AG04450 (cell line): ENCODE measurements around the gene AGPAT2. TPM values are rescaled to one million over a fixed set of nuclear protein-coding genes. Genes with fewer than 3 reads are reported as not detected.

Experiments
- CTCF ChIA-PET: fragments of 300-600, 350-600 bp; formaldehyde crosslinking; extraction: SDS; loops from one replicate; lab custom pipeline; 2022; ENCODE audit warnings: antibody characterized with exemption, inconsistent platforms; lab: Charles Lee
- POLR2A ChIA-PET: fragments of 350-600 bp; formaldehyde crosslinking; extraction: SDS; loops from one replicate; lab custom pipeline; 2021; ENCODE audit warnings: antibody characterized with exemption, inconsistent platforms; lab: Yijun Ruan, JAX
- DNase-seq: peaks from one replicate; pipeline ENCODE4 v3.0.0-alpha.2; 2011; ENCODE audit warnings: low read depth, low spot score
- H3K27ac ChIP-seq: one replicate; pipeline ENCODE4 v1.5.1; 2012; ENCODE audit warnings: low read depth, low read length, control low read depth
- H3K27me3 ChIP-seq: one replicate; pipeline ENCODE4 v1.6.0; 2012; ENCODE audit warnings: low read length; ENCODE audit not compliant: control insufficient read depth, insufficient read depth
- H3K4me3 ChIP-seq: 2 replicates; pipeline ENCODE4 v1.5.1; 2011; ENCODE audit warnings: mild to moderate bottlenecking, low read depth, low read length, control low read depth
- H3K9me3 ChIP-seq: 2 replicates; pipeline ENCODE4 v1.5.1; 2012; ENCODE audit warnings: low read length; ENCODE audit not compliant: control insufficient read depth, insufficient read depth
- polyA plus RNA-seq: library from polyadenylated mRNA; depleted of rRNA; stranded (reverse); fragments of >200 nt; gene quantifications from 2 replicates; pipeline ENCODE4 v1.2.3, GENCODE V29; 2011
- TF ChIP-seq, protein P1 (sequence below): IDR thresholded peaks from 2 replicates; pipeline ENCODE4 v1.5.1; 2011; ENCODE audit warnings: low read depth, low read length, control low read depth, inconsistent platforms

AGPAT2 gene
- polyA plus RNA-seq, 1 experiment = 24.4 TPM

DNA sequence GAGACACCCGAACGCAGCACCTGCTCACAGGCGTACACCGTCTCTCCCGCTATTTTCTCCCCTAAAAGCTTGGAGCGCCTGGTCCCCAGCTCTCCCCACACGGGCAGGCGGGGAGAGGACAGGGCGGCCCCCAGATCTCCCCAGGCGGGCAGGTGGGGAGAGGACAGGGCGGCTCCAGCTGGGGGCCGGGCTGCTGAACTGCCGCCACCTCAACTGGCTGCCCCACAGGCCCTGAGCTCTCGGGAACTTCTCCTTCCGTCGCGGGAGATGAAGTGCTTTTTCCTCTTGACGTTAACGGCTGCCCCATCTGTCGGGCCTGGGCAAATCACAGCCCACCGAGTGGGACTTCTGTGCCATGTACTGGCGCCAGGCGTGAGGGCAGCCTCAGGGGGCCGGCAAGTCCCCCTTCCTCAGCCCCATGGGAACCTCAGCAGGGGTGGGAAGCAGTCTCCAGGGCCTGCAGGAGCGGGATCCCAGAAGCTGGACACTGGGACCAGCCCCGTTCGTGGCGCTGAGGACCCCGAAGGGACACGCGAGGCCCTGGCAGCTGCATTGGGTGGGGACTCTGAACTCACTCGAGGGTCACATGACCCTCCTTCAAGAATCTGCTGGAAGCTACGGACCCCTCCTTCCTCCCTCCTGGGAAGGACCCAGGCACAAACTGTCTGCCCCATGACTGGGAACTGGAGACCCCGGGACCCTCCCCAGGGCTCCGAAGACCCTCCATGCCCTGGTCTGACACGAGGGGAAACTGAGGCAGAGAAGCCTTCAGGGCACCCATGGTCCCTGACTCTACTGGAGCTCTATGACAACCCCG is 30.3 kb downstream of the AGPAT2 start:
- TF ChIP-seq, protein P1, sequence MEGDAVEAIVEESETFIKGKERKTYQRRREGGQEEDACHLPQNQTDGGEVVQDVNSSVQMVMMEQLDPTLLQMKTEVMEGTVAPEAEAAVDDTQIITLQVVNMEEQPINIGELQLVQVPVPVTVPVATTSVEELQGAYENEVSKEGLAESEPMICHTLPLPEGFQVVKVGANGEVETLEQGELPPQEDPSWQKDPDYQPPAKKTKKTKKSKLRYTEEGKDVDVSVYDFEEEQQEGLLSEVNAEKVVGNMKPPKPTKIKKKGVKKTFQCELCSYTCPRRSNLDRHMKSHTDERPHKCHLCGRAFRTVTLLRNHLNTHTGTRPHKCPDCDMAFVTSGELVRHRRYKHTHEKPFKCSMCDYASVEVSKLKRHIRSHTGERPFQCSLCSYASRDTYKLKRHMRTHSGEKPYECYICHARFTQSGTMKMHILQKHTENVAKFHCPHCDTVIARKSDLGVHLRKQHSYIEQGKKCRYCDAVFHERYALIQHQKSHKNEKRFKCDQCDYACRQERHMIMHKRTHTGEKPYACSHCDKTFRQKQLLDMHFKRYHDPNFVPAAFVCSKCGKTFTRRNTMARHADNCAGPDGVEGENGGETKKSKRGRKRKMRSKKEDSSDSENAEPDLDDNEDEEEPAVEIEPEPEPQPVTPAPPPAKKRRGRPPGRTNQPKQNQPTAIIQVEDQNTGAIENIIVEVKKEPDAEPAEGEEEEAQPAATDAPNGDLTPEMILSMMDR = no peak
- ChIA-PET CTCF (no interaction called here), POLR2A (no interaction called here)
- no peak for DNase-seq
- peaks cover 22% of the 10 kb centered on the region for H3K27me3 ChIP-seq
- H3K4me3 ChIP-seq = no peak overlapping the region
- no peak overlapping the region for H3K27ac ChIP-seq
- peaks cover 7% of the 10 kb centered on the region for H3K9me3 ChIP-seq

DNA sequence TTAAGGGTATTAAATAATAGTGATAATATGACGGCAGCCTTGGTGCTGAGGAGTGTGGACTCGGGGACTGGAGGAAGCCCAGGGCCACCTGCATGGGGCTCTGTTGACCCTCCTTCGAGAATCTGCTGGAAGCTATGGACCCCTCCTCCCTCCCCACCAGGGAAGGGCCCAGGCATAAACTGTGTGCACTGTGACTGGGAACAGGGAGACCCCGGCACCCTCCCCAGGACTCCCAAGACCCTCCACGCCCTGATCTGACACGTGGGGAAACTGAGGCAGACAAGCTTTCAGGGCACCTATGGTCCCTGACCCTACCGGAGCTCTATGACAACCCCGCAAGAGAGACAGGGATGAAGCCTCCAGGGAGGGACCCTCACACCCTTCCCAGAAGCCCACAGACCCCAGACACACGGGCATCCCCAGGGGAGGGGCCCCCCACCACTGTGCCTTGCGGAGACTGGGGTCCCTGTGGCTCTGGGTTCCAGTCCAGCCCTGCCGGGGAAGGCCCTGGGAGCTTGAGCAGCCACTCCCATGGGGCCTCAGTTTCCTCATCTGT is 31.0 kb downstream of the AGPAT2 start:
- no peak overlapping the region for H3K4me3 ChIP-seq
- H3K27ac ChIP-seq = no peak overlapping the region
- H3K27me3 ChIP-seq = peaks cover 22% of the 10 kb centered on the region
- ChIA-PET CTCF (no interaction called here), POLR2A (no interaction called here)
- DNase-seq = no peak
- H3K9me3 ChIP-seq = peaks cover 7% of the 10 kb centered on the region
- TF ChIP-seq, protein P1 = no peak

DNA sequence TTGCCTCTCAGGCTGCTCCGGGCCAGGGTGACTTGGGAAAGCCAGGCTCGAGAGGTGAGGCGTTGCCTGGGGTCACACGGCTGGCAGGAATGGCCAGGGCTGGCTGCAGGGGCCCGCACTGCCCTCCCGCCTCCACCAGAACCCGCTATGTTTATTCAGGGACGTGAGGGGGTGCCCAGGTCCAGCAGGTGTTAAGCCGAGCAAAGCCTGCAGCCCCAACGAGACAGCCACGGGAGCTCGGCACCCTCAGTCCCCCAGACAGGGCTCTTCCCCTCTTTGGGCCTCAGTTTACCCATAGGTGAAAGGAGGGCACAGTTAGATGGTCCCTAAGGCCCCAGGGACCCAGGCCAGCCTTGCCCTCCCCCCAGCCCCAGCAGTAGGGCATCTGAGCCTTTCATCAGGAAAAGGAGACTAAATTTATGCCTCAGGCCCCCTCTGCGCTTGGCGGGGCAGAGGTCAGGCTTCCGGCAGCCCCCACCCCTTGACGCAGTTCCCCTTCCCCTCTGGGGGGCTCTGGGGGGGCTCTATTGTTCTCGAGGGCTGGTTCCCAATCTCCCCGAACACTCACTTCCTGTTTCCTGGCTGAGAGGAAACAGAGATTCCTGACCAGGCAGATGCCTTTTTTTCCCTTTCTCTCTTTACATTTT is 31.6 kb downstream of the AGPAT2 start:
- peaks cover 22% of the 10 kb centered on the region for H3K27me3 ChIP-seq
- ChIA-PET POLR2A (no interaction called here), CTCF (no interaction called here)
- peaks cover 7% of the 10 kb centered on the region for H3K9me3 ChIP-seq
- H3K4me3 ChIP-seq = no peak overlapping the region
- no peak for DNase-seq
- H3K27ac ChIP-seq = no peak overlapping the region
- TF ChIP-seq, protein P1 = no peak

DNA sequence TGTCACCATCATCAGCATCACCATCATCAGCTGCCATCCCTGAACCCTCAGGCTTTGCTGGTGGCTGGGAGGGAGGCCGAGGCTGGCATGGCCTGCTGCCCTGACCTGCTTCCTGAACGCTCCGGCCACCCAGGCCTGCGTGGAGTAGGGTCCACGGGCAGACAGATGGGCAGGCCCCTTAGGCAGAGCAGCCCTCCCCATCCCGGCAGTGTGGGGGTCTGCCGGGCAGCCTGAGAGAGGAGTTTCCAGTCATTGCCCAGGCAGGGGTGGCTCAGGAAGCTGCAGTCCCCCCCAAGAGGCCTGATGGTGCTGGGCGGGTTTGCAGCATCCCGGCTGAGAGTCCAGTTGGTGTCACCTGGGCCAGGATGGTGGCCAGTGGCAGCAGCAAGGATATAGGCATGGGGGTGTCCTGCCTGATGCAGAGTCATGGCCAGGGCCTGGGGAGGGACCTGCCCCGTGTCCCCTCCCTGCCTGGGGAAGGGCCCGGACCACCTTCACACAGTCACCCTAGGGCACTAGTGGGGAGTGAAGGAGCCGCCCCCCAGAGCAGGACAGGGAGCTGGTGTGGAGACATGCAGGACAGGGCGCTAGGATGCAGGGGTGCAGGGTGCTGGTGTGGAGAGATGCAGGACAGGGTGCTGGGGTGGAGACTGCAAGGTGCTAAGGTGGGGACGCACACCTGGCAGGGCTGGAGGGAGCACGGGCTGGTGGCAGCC is 32.3 kb downstream of the AGPAT2 start:
- H3K27ac ChIP-seq = no peak overlapping the region
- ChIA-PET POLR2A (no interaction called here), CTCF (interaction anchor here (0.7 kb wide), 1 partner anchor 412 kb away, joined by 5 read pairs; no protein-coding TSS in a partner anchor)
- TF ChIP-seq, protein P1 = no peak
- H3K27me3 ChIP-seq = peaks cover 22% of the 10 kb centered on the region
- DNase-seq = no peak
- H3K9me3 ChIP-seq = peaks cover 7% of the 10 kb centered on the region
- no peak overlapping the region for H3K4me3 ChIP-seq
